COLO829 (cell line): ENCODE results near the gene RAB2B.

Experiments
- DNase-seq: peaks from one replicate; pipeline ENCODE4 v3.0.0; 2012; ENCODE audit warnings: low spot score

RAB2B gene

DNA sequence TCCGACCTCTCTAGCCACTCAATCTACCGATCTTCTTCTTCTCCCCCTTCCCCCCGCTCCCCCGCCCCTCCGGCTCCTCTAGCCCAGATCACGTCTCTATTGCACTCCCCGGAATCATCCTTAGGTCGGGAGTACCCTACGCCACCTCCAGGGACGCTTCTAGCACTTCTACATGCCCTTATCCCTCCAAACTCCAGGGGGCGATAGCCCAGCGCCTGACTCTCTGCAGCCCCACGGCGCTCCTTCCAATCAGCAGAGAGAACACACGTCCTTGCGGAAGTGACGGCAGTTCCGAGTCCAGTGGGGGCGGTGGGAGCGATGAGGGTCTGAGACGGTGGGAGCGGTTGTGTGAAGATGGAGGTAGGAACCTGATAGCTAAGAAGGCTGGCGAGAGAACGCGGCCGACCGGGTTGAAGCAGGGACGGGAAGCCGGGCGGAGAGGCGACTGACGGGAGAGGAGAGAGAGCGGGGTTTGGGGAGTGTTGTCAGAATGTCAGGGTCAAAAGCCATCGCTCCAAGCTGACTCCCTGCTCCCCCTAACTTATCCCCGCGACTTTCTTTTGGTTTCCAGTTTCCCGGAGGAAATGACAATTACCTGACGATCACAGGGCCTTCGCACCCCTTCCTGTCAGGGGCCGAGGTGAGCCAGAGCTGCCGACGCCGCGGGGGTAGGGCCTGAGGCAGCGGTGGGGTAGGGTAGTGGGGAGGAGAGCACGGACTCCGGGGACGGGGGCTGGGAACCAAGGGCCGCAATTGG lies at the start of gene RAB2B, which contains the start of gene TOX4:
Gene RAB2B, minus strand, starts transcription at position 35 of the 757 bp plus-strand sequence. CDS start 87 bp downstream, outside the sequence.
Gene TOX4, plus strand, starts transcription at position 271 of the 757 bp plus-strand sequence. Its CDS starts 84 bp downstream, at position 355.
- DNase-seq: peak; percentile 93

DNA sequence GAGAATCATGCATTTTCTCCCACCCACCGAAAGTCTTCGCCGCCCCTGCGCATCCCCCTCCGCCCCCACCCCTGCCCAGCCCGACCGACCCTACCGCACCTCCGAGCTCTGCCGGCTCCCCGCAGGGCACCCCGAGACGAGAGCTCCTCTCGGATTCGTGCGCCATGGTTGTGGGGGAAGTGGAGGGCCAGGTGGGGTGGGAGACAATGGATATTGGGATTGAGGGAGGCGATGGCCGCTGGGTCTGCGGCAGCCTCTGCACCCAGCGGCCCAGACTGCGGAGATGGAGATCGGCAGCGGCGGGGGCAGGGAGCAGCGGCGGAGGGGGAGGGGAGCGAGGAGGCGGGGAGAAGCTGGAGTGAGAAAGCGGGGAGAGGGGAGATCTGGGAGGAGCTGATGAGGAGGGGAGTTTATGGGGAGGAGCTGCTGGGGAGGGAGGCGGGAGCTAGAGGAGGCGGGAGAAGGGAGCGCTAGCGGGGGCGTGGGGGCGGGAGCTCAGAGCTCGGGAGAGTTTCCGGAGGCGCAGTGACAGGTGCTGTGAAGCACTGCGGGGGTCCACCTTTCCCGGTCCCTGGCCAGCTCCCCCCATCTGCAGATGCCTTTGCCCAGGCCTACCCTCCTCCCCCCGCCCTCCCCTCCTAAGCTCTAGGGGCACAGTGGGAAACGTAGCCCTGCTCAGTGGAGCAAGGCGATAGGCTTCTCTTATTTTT lies 49.4 kb upstream of the RAB2B start, which contains the start of gene SALL2:
Gene SALL2, minus strand, starts transcription at position 385 of the 710 bp plus-strand sequence. Its CDS starts 219 bp downstream, at position 166.
- DNase-seq: no peak

DNA sequence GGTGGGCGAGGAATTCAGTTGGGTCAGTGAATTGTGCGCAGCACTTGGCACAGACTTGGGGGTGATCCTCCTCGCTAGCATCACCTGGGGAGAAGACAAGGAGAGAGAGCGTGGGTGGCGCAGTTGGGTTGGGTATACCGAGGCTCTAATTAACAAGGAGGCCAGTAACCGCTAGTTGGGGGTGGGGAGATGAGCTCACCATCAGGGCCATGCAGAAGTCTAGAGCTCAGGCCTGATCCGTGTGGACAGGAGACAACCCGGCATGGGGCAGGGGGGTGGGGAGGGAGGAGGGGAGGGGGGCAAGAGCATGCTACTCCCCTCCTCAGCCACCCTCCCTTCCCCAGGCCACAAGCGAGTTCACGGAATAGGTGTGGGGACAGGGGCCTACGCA lies 48.8 kb upstream of the RAB2B start:
- no peak for DNase-seq

DNA sequence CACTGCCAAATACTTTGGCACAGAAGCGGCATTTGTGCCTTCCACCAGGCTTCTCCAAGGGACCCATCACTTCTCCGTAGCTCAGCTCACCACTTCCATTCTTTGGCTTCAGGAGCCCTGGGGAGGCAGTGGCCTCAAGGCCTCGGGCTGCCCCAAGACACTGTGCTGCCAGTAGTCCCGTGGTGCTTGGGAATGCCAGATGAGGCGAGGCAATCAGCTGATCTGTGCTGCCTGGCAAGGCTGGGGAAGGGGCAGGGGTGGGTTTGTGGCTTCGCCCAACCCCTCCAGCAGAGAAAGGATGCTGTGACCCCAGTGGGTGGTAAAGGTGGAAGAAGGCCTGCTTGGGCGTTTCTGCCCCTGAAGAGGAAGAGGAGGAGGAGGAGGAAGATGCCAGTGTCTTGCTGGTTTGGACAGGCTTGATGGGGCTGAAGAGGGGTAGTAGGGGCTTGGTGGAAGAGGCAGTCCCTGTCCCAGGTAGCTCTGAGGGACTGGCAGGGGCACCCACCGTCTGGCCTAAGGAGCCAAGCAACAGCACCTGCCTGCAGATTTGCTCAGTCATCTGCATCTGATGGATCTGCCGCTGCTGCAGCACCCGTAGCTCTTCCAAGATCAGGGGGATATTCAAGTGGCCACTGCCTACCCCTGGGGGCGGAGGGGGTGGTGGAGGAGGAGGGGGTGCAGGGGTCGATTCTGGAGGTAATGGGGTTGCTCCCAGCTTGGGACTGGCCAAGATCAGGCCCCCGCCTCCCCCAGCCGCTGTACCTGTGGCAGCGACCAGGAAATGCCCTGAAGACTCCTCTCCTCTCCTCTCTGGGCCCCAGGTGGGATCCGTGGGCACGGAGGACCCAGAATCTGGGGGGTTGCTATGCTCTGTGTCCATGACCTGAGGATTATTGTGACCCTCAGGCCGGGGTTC lies 48.1 kb upstream of the RAB2B start:
- DNase-seq: no peak

DNA sequence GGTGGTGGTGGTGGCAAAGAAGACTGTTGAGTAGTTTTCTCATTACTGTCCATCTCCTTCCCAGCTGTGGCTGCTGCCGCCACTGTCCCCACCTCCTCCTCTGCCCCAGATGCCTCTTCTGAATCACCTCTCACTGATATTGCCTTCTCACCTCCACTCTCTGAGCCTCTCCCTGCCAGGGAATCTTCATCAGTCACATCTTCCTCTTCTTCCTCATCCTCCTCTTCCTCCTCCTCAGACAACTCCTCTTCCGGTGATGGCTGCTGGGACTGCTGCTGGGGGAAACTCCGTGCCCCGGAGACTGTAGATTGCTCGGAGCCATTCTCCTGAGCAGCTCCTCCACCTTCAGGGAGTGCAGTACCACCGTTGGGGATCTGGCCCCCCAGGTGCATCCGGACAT lies 46.4 kb upstream of the RAB2B start:
- DNase-seq: no peak

DNA sequence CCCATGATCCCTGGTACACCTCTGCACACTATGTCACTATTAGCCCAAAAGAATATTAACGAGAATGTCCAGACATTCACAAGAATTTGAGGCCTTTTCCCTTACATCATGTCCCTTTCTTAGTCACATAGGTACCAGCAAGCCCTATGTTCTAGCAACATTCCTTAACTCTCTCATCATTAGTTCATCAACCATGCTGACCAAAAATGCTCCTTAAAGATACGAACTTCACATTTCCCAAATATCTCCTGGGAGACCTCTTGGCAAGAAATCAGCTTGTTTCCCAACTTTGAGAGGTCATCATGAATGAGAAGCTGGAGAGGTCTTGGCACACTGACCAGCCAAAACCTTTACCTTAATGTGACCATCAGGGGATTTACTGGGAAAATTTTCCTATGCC lies 44.7 kb upstream of the RAB2B start:
- DNase-seq: no peak

DNA sequence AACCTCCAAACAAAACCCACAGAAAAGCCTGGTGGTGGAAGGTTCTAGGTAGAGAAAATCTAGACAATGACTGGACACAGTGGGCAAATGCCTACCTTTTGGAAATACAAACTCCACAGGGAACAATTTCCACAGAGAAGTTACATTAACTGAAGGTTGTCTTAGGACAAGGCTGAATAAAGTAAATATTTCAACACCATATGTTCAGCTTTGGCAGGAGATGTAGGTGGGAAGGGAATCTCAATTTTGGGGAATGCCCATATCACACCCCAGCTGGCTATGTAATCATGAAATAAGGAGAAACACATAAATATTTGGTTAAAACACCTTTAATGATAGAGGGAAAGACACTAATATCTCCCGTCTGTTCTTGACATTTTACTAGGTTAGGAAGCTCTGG lies 44.0 kb upstream of the RAB2B start:
- no peak for DNase-seq

DNA sequence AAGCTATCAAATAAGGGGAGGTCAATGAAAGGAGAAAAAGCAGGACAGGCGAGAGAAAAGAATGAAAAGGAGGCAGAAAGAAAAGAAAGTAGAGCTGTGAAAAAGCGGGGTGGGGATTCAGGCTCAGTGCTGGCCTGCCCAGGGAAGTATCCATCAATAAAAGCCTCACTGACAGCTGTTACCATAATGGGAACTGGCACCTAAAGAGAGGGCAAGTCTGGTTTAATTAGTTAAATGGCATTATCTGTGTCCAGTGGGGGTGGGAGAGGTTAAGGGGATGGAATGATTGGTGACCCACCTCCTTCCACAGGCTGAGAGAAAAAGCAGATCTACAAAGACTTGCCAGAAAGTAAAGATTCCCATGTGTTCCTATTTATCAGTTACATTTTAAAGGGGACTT lies 42.0 kb upstream of the RAB2B start:
- no peak for DNase-seq

DNA sequence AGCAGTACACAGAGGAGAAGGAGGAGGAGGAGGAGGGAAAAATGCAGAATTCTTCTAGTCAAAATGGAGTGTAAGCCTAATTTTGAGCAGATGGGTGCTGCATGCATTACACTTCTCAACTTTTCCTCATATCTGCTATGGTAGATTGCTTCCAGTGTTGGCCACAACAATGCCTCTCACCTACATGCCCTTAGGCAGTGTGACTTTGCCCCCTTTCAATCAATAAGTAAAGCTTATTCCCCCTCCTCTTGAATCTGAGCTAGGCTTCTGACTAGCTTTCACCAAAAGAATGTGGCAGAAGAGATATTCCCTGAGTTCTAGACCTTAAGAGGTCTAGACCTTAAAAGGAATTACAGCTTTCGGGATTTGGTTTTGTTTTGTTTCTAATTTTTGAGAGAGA lies 37.6 kb upstream of the RAB2B start:
- DNase-seq: no peak

DNA sequence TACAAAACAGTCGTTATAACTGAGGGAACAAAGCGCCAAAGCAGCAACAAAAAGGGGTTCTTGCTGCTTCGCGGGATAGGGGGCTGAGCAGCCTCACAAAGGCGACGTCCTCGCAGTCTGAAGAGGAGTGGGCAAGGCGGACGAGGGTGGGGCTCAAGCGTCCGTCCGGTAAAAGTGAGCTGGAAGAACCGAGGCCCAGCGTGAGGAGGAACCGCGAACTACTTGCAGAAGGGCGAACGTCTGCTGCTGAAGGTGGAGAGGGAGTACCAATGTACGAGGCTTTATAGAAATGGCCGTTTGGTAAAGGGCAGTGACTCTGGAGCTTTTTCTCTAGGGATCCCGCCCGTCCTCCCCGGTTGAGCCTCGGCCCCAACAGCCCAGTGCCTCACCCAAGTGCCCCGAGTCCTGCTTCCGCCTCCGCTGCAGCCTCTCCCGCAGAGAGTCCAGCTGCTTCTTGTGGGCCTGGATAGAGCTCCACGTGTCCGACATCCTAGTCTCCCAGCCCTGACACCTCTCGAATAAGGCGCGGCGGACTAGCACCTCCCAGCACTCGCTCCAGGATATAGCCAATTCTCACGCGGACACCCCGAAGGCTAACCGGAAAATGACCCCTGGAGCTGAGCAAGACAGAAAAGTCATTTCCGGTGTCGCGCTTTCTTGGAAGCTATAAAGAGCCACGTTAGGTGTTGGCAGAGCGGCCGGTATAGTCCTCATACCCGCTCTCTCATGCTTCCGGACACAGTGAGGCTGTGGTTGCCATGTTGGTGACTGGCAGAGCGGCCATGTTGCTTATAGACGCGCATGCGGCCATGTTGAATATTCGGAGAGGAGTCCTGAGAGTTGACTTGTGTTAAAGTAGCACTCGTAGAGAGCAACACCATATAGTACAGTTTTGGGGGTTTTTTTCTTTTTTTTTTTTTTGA lies 34.2 kb upstream of the RAB2B start, which contains the start of gene METTL3:
Gene METTL3, minus strand, starts transcription at position 606 of the 923 bp plus-strand sequence. Its CDS starts 117 bp downstream, at position 489.
- peak; percentile 91 for DNase-seq

DNA sequence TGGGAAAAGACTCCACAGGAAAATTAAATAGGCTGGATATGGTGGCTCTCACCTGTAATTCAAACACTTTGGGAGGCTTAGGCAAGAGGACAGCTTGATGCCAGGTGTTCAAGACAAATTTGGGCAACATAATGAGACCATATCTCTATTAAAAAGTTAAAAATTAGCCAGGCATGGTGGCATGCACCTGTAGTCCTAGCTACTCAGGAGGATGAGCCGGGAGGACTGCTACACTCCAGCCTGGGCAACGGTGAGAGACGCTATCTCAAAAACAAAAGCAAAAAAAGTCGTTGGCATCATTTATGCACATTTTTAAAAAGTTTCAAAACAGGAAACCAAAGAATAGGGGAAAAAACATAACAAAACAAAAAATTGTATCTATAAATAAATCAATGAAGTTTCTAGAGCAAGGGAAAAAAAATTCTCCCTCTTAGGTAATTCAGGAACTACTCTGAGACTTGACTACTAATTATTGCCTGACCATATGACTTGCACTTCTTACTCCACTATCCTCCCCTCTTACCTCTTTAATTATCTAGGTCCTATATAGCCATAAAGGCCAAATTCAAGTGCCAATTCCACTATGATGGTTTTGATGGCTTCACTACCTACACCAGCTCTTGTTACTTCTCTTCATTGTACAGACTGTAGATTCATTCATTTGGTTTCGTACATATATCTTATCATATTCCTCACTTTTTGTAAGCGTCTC lies 32.8 kb upstream of the RAB2B start:
- DNase-seq: no peak

DNA sequence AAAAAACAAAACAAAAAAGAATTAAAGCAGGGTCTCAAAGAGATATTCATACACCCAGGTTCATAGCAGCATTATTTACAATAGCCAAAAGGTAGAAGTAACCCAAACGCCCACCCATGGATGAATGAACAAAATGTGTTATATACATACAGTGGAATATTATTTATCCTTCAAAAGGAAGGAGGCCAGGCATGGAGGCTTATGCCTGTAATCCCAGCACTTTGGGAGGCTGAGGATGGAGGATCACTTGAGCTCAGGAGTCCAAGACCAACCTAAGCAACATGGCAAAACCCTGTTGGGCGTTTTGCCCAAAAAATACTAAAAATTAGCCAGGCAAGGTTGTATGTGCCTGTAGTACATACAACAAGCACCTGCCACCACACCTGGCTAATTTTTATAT lies 29.8 kb upstream of the RAB2B start:
- DNase-seq: no peak

DNA sequence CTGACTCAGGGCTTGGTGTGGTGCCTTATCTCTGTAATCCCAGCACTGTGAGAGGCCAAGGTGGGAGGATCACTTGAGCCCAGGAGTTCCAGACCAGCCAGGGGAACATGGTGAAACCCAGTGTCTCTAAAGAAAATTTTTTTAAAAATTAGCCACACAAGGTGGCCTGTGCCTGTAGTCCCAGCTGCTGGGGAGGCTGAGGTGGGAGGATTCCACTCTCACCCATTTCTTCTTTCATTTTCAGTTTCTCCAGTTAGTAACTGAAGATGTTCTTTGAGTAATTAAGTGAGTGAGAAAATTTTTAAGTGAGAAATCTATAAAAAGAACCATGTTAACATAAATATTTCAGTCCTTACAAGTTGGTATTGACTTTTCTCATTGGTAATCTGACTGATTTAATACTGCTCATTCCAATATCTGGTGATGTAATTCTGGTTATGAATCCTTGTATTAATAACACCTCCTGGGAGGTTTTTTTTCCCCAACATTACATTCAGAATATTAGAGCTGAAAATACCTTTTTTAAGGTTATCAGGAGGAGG lies 28.3 kb upstream of the RAB2B start:
- no peak for DNase-seq

DNA sequence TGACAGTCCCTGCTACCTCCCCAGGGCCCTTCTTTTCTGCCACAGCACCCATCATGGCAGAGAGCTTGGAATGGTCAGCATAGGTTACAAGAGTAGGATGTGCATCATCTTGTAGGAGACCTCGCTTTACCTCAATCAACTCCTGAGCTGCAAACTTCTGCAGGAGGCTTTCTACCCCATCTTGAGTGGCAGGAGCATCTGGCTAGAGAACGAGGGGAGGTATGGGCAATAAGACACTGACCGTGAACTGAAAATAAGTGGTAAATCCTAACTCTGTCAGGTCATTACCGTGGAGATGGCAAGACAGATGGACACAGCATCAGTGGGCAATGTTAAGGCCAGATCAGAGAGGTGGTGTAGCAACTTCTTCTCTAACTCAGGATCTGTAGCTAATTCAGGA lies 26.6 kb upstream of the RAB2B start:
- DNase-seq: no peak

DNA sequence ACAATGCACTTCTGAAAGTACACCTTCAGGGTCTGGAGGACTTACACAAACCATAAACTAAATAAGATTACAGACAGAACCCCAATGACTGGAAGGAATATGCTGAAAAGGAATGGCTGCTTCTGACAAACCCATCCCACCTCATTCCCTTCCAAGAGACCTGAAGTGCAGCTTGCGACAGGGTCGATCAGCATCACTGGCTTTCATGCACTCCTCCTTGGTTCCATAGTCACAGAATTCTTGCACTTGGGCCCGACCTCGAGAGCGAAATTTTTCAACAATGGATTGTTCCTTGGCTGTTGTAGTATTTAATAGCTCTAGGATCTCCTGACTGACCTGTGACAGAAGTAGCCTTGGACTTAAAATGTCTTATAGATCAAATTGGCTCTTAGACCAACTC lies 24.8 kb upstream of the RAB2B start:
- no peak for DNase-seq

DNA sequence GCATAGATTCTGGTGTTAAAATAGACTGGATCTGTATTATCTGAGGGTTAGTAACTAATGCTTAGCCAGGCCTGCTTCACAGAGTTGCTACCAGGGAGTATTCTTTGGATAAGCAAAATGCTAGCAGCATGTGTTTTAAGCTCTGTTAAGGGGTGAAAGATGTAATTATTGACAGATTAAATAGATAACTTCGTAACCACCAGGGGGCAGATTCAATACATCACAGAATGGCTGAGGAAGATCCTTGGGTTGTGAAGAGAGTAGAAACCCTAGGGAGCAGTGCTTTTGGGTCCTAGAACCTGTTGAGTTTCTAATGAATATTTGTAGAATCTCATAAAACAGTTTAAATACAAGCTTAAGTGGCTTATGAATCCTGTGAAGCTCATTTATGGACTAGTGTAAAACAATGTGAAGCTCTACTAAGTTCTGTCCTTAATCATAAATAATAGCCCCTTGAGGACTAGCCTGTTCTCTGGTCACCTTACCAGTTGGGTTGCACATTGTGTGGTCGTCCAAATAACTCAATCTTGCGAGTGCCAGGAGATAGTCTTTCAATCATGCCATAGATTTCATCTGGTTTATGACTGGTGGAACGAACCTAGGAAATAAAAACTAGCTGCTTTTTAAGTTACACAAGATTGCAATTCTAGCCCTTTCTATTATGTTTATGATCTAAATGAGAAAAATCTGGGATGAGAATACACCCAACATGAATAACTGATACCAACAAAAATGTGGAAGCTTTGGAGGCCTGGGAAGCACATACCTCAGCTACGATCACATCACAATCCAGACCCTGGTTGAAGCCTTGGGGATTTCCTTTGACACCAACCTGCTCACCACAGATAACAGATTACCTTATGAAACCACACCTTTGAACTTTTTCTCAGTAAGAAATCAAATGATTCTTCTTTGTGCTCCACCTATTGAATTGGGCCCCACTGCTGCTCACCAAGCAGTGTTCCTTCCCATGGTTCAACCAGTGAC lies 22.1 kb upstream of the RAB2B start:
- peak; percentile 28 for DNase-seq

DNA sequence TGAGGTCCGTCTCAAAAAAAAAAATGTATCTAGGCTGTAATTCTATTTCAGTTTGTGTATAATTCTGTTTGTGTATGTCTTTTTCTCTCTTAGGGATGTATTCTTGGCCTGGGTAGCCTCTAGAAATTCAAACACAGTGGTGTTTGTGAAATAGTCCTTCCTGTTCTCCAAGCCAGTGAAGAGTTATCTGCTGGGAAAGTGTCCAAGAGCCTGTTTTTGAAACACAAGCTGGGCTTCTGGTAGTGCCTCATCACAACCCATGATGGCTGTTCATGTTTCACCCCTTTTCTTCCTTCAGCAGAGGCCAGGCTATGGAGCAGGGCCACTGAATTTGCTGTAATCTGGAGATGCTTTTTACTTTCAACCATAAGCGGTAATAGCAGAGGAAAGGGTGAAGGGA lies 19.7 kb upstream of the RAB2B start:
- no peak for DNase-seq

DNA sequence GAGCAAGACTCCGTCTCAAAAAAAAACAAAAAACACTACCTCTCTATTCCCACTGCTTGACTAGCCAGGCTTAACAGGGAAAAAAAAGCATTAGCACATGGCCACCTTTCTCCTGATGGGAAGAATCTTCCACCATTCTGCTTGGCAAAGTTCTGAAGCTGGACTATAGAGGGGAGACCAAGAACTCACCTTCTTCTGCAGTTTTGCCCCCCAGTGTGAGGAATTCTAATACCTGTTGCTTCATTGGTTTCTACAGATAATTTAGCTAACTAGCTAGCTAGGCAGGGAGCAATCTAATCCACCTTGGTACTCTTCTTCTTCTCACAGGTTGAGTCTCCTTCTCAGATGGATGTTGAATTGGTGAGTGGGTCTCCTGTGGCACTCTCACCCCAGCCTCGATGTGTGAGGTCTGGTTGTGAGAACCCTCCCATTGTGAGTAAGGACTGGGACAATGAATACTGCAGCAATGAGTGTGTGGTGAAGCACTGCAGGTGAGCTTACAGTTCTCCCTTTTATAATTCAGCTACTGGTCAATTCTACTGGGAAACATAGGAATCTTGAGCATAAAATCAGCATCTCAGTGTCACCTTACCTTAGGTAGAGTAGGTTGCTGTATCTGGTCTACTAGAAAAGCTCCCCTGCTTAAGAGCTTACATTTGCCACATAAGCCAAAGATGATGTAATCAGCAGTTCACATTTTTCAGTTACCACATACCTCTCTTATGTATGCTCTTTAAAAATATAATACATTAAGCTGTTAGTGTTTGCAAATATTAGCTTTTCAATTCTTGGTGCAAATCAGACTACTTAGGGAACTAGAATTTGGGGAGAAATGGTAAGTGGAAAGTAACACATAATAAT lies 18.4 kb upstream of the RAB2B start:
- DNase-seq: no peak
